ENCODE measurements around the gene TMEM178B.

The TMEM178B gene

GRCh38 chr7:141352955-141353354 lies 279.1 kb downstream of the TMEM178B start:
- H3K36me3 ChIP-seq (replicated peaks in 1 of 2; ENCODE audit: control insufficient read depth in 2 of 2, insufficient read depth in 2 of 2, low read length in 2 of 2): no peaks in the 10 kb centered on the region
- H3K9ac ChIP-seq (ENCODE audit: low read depth, low read length, poor library complexity): no peak overlapping the region
- no peaks in the 10 kb centered on the region for H3K79me1 ChIP-seq (ENCODE audit: low read depth, low read length)
- H2BK15ac ChIP-seq (ENCODE audit: low read length): no peak overlapping the region
- H3K27ac ChIP-seq (replicated peaks; ENCODE audit: low read length): no peak overlapping the region
- no peak overlapping the region for H4K91ac ChIP-seq (ENCODE audit: low read depth, low read length, poor library complexity)
- H2BK120ac ChIP-seq (ENCODE audit: low read depth, low read length): no peak overlapping the region
- H3K18ac ChIP-seq (ENCODE audit: low read length): no peak overlapping the region
- H3K27me3 ChIP-seq (ENCODE audit: control insufficient read depth in 3 of 3, insufficient read depth in 3 of 3, low read depth in 1 of 3, low read length in 3 of 3): no peaks in the 10 kb centered on the region
- no peak overlapping the region for H2BK12ac ChIP-seq (ENCODE audit: low read length)
- no peaks in the 10 kb centered on the region for H3K9me3 ChIP-seq (replicated peaks in 1 of 2; ENCODE audit: control insufficient read depth in 2 of 2, insufficient read depth in 1 of 2, low read depth in 1 of 2, low read length in 2 of 2)
- H3K4me1 ChIP-seq (ENCODE audit: control insufficient read depth in 2 of 2, insufficient read depth in 1 of 2, low read depth in 1 of 2, low read length in 2 of 2): peaks cover 0 to 7% of the 10 kb centered on the region in 2 donors
- DNase-seq (ENCODE audit: low spot score): no peak
- no peak overlapping the region for H3K4me2 ChIP-seq (ENCODE audit: insufficient read depth, low read length, poor library complexity, severe bottlenecking)
- H2AFZ ChIP-seq (ENCODE audit: low read length): no peak overlapping the region
- no peak overlapping the region for H4K8ac ChIP-seq (ENCODE audit: low read depth, low read length)
- no peak overlapping the region for H3K23ac ChIP-seq (ENCODE audit: low read depth, low read length, poor library complexity)
- no peak overlapping the region for H3K4me3 ChIP-seq (ENCODE audit: low read length in 2 of 2)
- H2AK5ac ChIP-seq (ENCODE audit: low read depth, low read length): no peak overlapping the region
- WGBS, 2 donors (ENCODE audit: extremely low coverage in 2 of 2, insufficient read length in 2 of 2, insufficient replicate concordance in 1 of 2): no CpG with 5 or more reads among the region's 3 CpGs
- no peak overlapping the region for H3K4ac ChIP-seq (ENCODE audit: low read length)
- no peak overlapping the region for H2BK5ac ChIP-seq (ENCODE audit: low read length)
- H3K14ac ChIP-seq (ENCODE audit: low read length): no peak overlapping the region

GRCh38 chr7:141354251-141354650 lies 280.4 kb downstream of the TMEM178B start:
- Histone ChIP-seq H3K14ac (ENCODE audit: low read length) (no peak overlapping the region), H3K36me3 (replicated peaks in 1 of 2; ENCODE audit: control insufficient read depth in 2 of 2, insufficient read depth in 2 of 2, low read length in 2 of 2) (no peaks in the 10 kb centered on the region), H3K23ac (ENCODE audit: low read depth, low read length, poor library complexity) (no peak overlapping the region), H3K79me1 (ENCODE audit: low read depth, low read length) (no peaks in the 10 kb centered on the region), H2BK5ac (ENCODE audit: low read length) (no peak overlapping the region), H3K9ac (ENCODE audit: low read depth, low read length, poor library complexity) (no peak overlapping the region), H2BK120ac (ENCODE audit: low read depth, low read length) (no peak overlapping the region), H3K27me3 (ENCODE audit: control insufficient read depth in 3 of 3, insufficient read depth in 3 of 3, low read depth in 1 of 3, low read length in 3 of 3) (no peaks in the 10 kb centered on the region), H2BK12ac (ENCODE audit: low read length) (no peak overlapping the region), H3K9me3 (replicated peaks in 1 of 2; ENCODE audit: control insufficient read depth in 2 of 2, insufficient read depth in 1 of 2, low read depth in 1 of 2, low read length in 2 of 2) (no peaks in the 10 kb centered on the region), H4K91ac (ENCODE audit: low read depth, low read length, poor library complexity) (no peak overlapping the region), H3K18ac (ENCODE audit: low read length) (no peak overlapping the region), H3K4me2 (ENCODE audit: insufficient read depth, low read length, poor library complexity, severe bottlenecking) (no peak overlapping the region), H3K4me1 (ENCODE audit: control insufficient read depth in 2 of 2, insufficient read depth in 1 of 2, low read depth in 1 of 2, low read length in 2 of 2) (peaks cover 0 to 7% of the 10 kb centered on the region in 2 donors), H2BK15ac (ENCODE audit: low read length) (no peak overlapping the region), H2AK5ac (ENCODE audit: low read depth, low read length) (no peak overlapping the region), H3K27ac (replicated peaks; ENCODE audit: low read length) (no peak overlapping the region), H3K4ac (ENCODE audit: low read length) (no peak overlapping the region), H4K8ac (ENCODE audit: low read depth, low read length) (no peak overlapping the region), H3K4me3 (ENCODE audit: low read length in 2 of 2) (no peak overlapping the region), H2AFZ (ENCODE audit: low read length) (no peak overlapping the region)
- DNase-seq (ENCODE audit: low spot score): no peak
- WGBS, 2 donors (ENCODE audit: extremely low coverage in 2 of 2, insufficient read length in 2 of 2, insufficient replicate concordance in 1 of 2): no CpG with 5 or more reads among the region's 1 CpG

GRCh38 chr7:141355032-141355431 lies 281.2 kb downstream of the TMEM178B start:
- DNase-seq (ENCODE audit: low spot score): no peak
- no peak overlapping the region for H3K4me3 ChIP-seq (ENCODE audit: low read length in 2 of 2)
- H3K4me1 ChIP-seq (ENCODE audit: control insufficient read depth in 2 of 2, insufficient read depth in 1 of 2, low read depth in 1 of 2, low read length in 2 of 2): peaks cover 0 to 7% of the 10 kb centered on the region in 2 donors
- H2BK12ac ChIP-seq (ENCODE audit: low read length): no peak overlapping the region
- no peak overlapping the region for H3K4ac ChIP-seq (ENCODE audit: low read length)
- WGBS, 2 donors (ENCODE audit: extremely low coverage in 2 of 2, insufficient read length in 2 of 2, insufficient replicate concordance in 1 of 2): no CpG with 5 or more reads among the region's 1 CpG
- H3K18ac ChIP-seq (ENCODE audit: low read length): no peak overlapping the region
- H2BK120ac ChIP-seq (ENCODE audit: low read depth, low read length): no peak overlapping the region
- H3K14ac ChIP-seq (ENCODE audit: low read length): no peak overlapping the region
- H3K36me3 ChIP-seq (replicated peaks in 1 of 2; ENCODE audit: control insufficient read depth in 2 of 2, insufficient read depth in 2 of 2, low read length in 2 of 2): no peaks in the 10 kb centered on the region
- no peak overlapping the region for H4K91ac ChIP-seq (ENCODE audit: low read depth, low read length, poor library complexity)
- no peak overlapping the region for H3K23ac ChIP-seq (ENCODE audit: low read depth, low read length, poor library complexity)
- no peak overlapping the region for H3K27ac ChIP-seq (replicated peaks; ENCODE audit: low read length)
- no peaks in the 10 kb centered on the region for H3K27me3 ChIP-seq (ENCODE audit: control insufficient read depth in 3 of 3, insufficient read depth in 3 of 3, low read depth in 1 of 3, low read length in 3 of 3)
- H3K9me3 ChIP-seq (replicated peaks in 1 of 2; ENCODE audit: control insufficient read depth in 2 of 2, insufficient read depth in 1 of 2, low read depth in 1 of 2, low read length in 2 of 2): no peaks in the 10 kb centered on the region
- no peak overlapping the region for H2BK15ac ChIP-seq (ENCODE audit: low read length)
- no peak overlapping the region for H2BK5ac ChIP-seq (ENCODE audit: low read length)
- no peaks in the 10 kb centered on the region for H3K79me1 ChIP-seq (ENCODE audit: low read depth, low read length)
- no peak overlapping the region for H2AK5ac ChIP-seq (ENCODE audit: low read depth, low read length)
- no peak overlapping the region for H3K9ac ChIP-seq (ENCODE audit: low read depth, low read length, poor library complexity)
- no peak overlapping the region for H2AFZ ChIP-seq (ENCODE audit: low read length)
- no peak overlapping the region for H3K4me2 ChIP-seq (ENCODE audit: insufficient read depth, low read length, poor library complexity, severe bottlenecking)
- no peak overlapping the region for H4K8ac ChIP-seq (ENCODE audit: low read depth, low read length)

GRCh38 chr7:141356161-141356560 lies 282.3 kb downstream of the TMEM178B start:
- Histone ChIP-seq H3K9me3 (replicated peaks in 1 of 2; ENCODE audit: control insufficient read depth in 2 of 2, insufficient read depth in 1 of 2, low read depth in 1 of 2, low read length in 2 of 2) (no peaks in the 10 kb centered on the region), H2BK12ac (ENCODE audit: low read length) (no peak overlapping the region), H3K4me3 (ENCODE audit: low read length in 2 of 2) (no peak overlapping the region), H2AFZ (ENCODE audit: low read length) (no peak overlapping the region), H3K14ac (ENCODE audit: low read length) (no peak overlapping the region), H3K23ac (ENCODE audit: low read depth, low read length, poor library complexity) (no peak overlapping the region), H3K36me3 (replicated peaks in 1 of 2; ENCODE audit: control insufficient read depth in 2 of 2, insufficient read depth in 2 of 2, low read length in 2 of 2) (no peaks in the 10 kb centered on the region), H3K79me1 (ENCODE audit: low read depth, low read length) (no peaks in the 10 kb centered on the region), H2BK120ac (ENCODE audit: low read depth, low read length) (no peak overlapping the region), H2BK5ac (ENCODE audit: low read length) (no peak overlapping the region), H3K4me2 (ENCODE audit: insufficient read depth, low read length, poor library complexity, severe bottlenecking) (no peak overlapping the region), H4K8ac (ENCODE audit: low read depth, low read length) (no peak overlapping the region), H3K27me3 (ENCODE audit: control insufficient read depth in 3 of 3, insufficient read depth in 3 of 3, low read depth in 1 of 3, low read length in 3 of 3) (no peaks in the 10 kb centered on the region), H2AK5ac (ENCODE audit: low read depth, low read length) (no peak overlapping the region), H3K4me1 (ENCODE audit: control insufficient read depth in 2 of 2, insufficient read depth in 1 of 2, low read depth in 1 of 2, low read length in 2 of 2) (peaks cover 0 to 10% of the 10 kb centered on the region in 2 donors), H3K18ac (ENCODE audit: low read length) (no peak overlapping the region), H3K9ac (ENCODE audit: low read depth, low read length, poor library complexity) (no peak overlapping the region), H2BK15ac (ENCODE audit: low read length) (no peak overlapping the region), H3K27ac (replicated peaks; ENCODE audit: low read length) (no peak overlapping the region), H3K4ac (ENCODE audit: low read length) (no peak overlapping the region), H4K91ac (ENCODE audit: low read depth, low read length, poor library complexity) (no peak overlapping the region)
- DNase-seq (ENCODE audit: low spot score): no peak
- WGBS, 2 donors (ENCODE audit: extremely low coverage in 2 of 2, insufficient read length in 2 of 2, insufficient replicate concordance in 1 of 2): no CpG with 5 or more reads among the region's 3 CpGs
